Liver (tissue), 9 donors: ENCODE results near the gene PASK. TPM values are rescaled to one million over a fixed set of nuclear protein-coding genes. Genes with fewer than 3 reads are reported as not detected.
A peak's percentile ranks its signal among the peaks of the same experiment; 100 is the strongest.
"Not testable (repeated sequence)": the region's sequence is repeated elsewhere in the genome, so short reads cannot be mapped to it uniquely, and the experiment has no call there.

Experiments
- DNase-seq: peaks from one replicate; pipeline ENCODE4 v3.0.0-alpha.2; 2017; ENCODE audit warnings: low spot score
- H3K27ac ChIP-seq, 2 donors: one replicate each; pipeline ENCODE4 v1.7.0; 2013; ENCODE audit warnings: inconsistent platforms in 2 of 2, low read length in 2 of 2, control low read depth in 1 of 2, low read depth in 1 of 2, mild to moderate bottlenecking in 1 of 2
- H3K27me3 ChIP-seq, 4 donors: one replicate each; pipeline versions ENCODE4 v1.6.1 to v1.7.0; 2013; ENCODE audit warnings: low read length in 3 of 4, inconsistent platforms in 1 of 4, mild to moderate bottlenecking in 1 of 4, moderate library complexity in 1 of 4; ENCODE audit not compliant: control insufficient read depth in 4 of 4, insufficient read depth in 4 of 4
- H3K36me3 ChIP-seq, 4 donors: one replicate each; pipeline versions ENCODE4 v1.6.1 to v1.7.0; 2013; ENCODE audit warnings: low read length in 3 of 4, mild to moderate bottlenecking in 3 of 4, low read depth in 1 of 4, moderate library complexity in 1 of 4; ENCODE audit not compliant: control insufficient read depth in 4 of 4, insufficient read depth in 3 of 4
- H3K4me1 ChIP-seq, 4 donors: one replicate each; pipeline versions ENCODE4 v1.6.1 to v1.7.0; 2013; ENCODE audit warnings: low read length in 3 of 4, mild to moderate bottlenecking in 3 of 4, moderate library complexity in 1 of 4; ENCODE audit not compliant: control insufficient read depth in 4 of 4, insufficient read depth in 4 of 4
- H3K4me3 ChIP-seq, 3 donors: one replicate each; pipeline versions ENCODE4 v1.6.1 to v1.7.0; 2013; ENCODE audit warnings: low read length in 3 of 3, control low read depth in 1 of 3, low read depth in 1 of 3, mild to moderate bottlenecking in 1 of 3
- H3K9ac ChIP-seq, 2 donors: one replicate each; pipeline ENCODE4 v1.7.0; 2013; ENCODE audit warnings: low read length in 2 of 2, mild to moderate bottlenecking in 2 of 2, moderate library complexity in 2 of 2, control low read depth in 1 of 2, low read depth in 1 of 2
- H3K9me3 ChIP-seq, 4 donors: one replicate each; pipeline versions ENCODE4 v1.6.1 to v1.7.0; 2013; ENCODE audit warnings: low read length in 3 of 4; ENCODE audit not compliant: control insufficient read depth in 4 of 4
- CTCF ChIP-seq: fragments of 150-350 bp; IDR thresholded peaks from 2 replicates; pipeline ENCODE4 v1.5.1; 2017; ENCODE audit warnings: improper control_type of control experiment, low read depth, low read length; ENCODE audit not compliant: missing input control
- EGR1 ChIP-seq, 2 donors: IDR thresholded peaks; 2 replicates each; pipeline ENCODE4 v1.6.1; 2016 to 2018; ENCODE audit warnings: antibody characterized with exemption in 2 of 2, low read depth in 2 of 2
- FOXA1 ChIP-seq: IDR thresholded peaks from 2 replicates; pipeline ENCODE4 v1.6.1; 2016; ENCODE audit warnings: antibody characterized with exemption
- FOXA2 ChIP-seq: IDR thresholded peaks from 2 replicates; pipeline ENCODE4 v1.6.1; 2016; ENCODE audit warnings: antibody characterized with exemption
- GABPA ChIP-seq, 2 donors: IDR thresholded peaks in 1 of 2; conservative IDR thresholded peaks in 1 of 2; 2 replicates each; pipeline ENCODE4 v1.6.1; 2016; ENCODE audit warnings: antibody characterized with exemption in 2 of 2, mild to moderate bottlenecking in 1 of 2, moderate library complexity in 1 of 2
- HNF4A ChIP-seq, 2 donors: conservative IDR thresholded peaks; 2 replicates each; pipeline ENCODE4 v1.6.1; 2016; ENCODE audit warnings: antibody characterized with exemption in 2 of 2, mild to moderate bottlenecking in 2 of 2
- JUND ChIP-seq, 2 donors: IDR thresholded peaks; 2 replicates each; pipeline ENCODE4 v1.6.1; 2016; ENCODE audit warnings: antibody characterized with exemption in 2 of 2
- NR2F2 ChIP-seq: IDR thresholded peaks from 2 replicates; pipeline ENCODE4 v1.6.1; 2016; ENCODE audit warnings: antibody characterized with exemption
- RAD21 ChIP-seq, 2 donors: IDR thresholded peaks; 2 replicates each; pipeline ENCODE4 v1.6.1; 2016; ENCODE audit warnings: antibody characterized with exemption in 2 of 2, mild to moderate bottlenecking in 2 of 2
- REST ChIP-seq: IDR thresholded peaks from 2 replicates; pipeline ENCODE4 v1.6.1; 2016; ENCODE audit warnings: antibody characterized with exemption, mild to moderate bottlenecking
- RXRA ChIP-seq, 2 donors: IDR thresholded peaks; 2 replicates each; pipeline ENCODE4 v1.6.1; 2017 to 2018; ENCODE audit warnings: antibody characterized with exemption in 2 of 2, mild to moderate bottlenecking in 1 of 2
- SP1 ChIP-seq: IDR thresholded peaks from 2 replicates; pipeline ENCODE4 v1.6.1; 2018; ENCODE audit warnings: antibody characterized with exemption, mild to moderate bottlenecking
- TAF1 ChIP-seq: conservative IDR thresholded peaks from 2 replicates; pipeline ENCODE4 v1.6.1; 2016; ENCODE audit warnings: antibody characterized with exemption, mild to moderate bottlenecking
- YY1 ChIP-seq: IDR thresholded peaks from 2 replicates; pipeline ENCODE4 v1.6.1; 2016; ENCODE audit warnings: antibody characterized with exemption, mild to moderate bottlenecking
- ZBTB33 ChIP-seq: IDR thresholded peaks from 2 replicates; pipeline ENCODE4 v1.6.1; 2016; ENCODE audit warnings: antibody characterized with exemption
- WGBS: extraction: QIAGEN DNeasy Blood & Tissue Kit; methylation state at CpG from one replicate; pipeline ENCODE4 v1.1.7; 2013; 5-methylcytosine and 5-hydroxymethylcytosine counted together
- polyA plus RNA-seq, 2 donors: library from polyadenylated mRNA; stranded (reverse) in 1 of 2; unstranded in 1 of 2; fragments of 200-250 nt in 1 of 2; fragments of >200 nt in 1 of 2; fragmentation: Nextera tagmentation in 1 of 2; extraction: Ambion mirVana in 1 of 2; gene quantifications; one replicate each; pipeline versions ENCODE4 v1.2.1 to v1.2.3, GENCODE V29; 2013 to 2015
- total RNA-seq, 2 donors: library from RNA; depleted of rRNA; stranded (reverse); fragments of >200 nt; gene quantifications; one replicate each; pipeline ENCODE4 v1.2.3, GENCODE V29; 2014
- donor health status: healthy.
- donor health status: healthy.
- donor health status: healthy.
- donor health status: healthy.
- donor health status: healthy.

PASK gene
- total and polyA plus RNA-seq, 4 donors, result 0.96 to 8.8 (median 2.9) TPM

GRCh38 chr2:241093133-241093781, 56.0 kb downstream of the PASK start:
- not testable (repeated sequence) for H3K9me3 ChIP-seq, H3K27ac ChIP-seq, H3K27me3 ChIP-seq, DNase-seq, H3K9ac ChIP-seq, H3K4me3 ChIP-seq
- peak; percentile 24 to 65 for TF ChIP-seq HNF4A (conservative IDR thresholded peaks at IDR 0.05)
- peak in 1 of 2 donors; percentile 25 for TF ChIP-seq RXRA (IDR thresholded peaks at IDR 0.05)
- TF ChIP-seq FOXA1, result peak; percentile 87
- TF ChIP-seq RAD21 (IDR thresholded peaks at IDR 0.05), result peak in 1 of 2 donors; percentile 18
- TF ChIP-seq SP1, result peak; percentile 65
- TF ChIP-seq FOXA2, result peak; percentile 93
- TF ChIP-seq JUND (IDR thresholded peaks at IDR 0.05), result peak in 1 of 2 donors; percentile 20
- WGBS, result 47% methylated on average over 10 of the region's 10 CpGs
- Histone ChIP-seq H3K36me3 (peaks cover 6 to 48% (median 34%) of the 10 kb centered on the region in 4 donors), H3K4me1 (peaks cover 11 to 28% (median 23%) of the 10 kb centered on the region in 4 donors)

DNA sequence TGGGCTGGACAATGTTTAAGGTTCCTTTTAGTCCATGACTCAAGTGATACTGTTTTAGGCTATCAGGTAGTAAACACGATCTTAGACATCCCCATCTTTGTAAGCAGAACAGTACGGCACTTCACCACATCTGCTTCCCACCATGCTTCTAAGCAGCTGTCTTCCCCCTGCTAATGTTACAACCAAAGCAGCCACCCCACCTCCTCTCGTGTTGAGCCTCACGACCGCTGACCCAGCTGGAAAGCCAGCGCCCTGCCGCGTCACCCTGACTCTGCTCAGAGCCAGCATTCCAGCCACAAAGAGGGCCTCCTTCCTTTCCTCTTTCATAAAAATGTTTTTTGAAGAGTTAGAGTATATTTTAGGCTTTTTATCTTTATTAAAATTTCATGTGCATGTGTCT, 56.6 kb downstream of the PASK start:
- TF ChIP-seq JUND (IDR thresholded peaks at IDR 0.05) (no peak), REST (no peak), YY1 (no peak), CTCF (no peak), EGR1 (IDR thresholded peaks at IDR 0.05; ENCODE audit: low read depth in 2 of 2) (no peak), GABPA (IDR thresholded peaks at IDR 0.05 in 1 of 2, conservative IDR thresholded peaks at IDR 0.05 in 1 of 2) (no peak), RXRA (IDR thresholded peaks at IDR 0.05) (no peak), FOXA1 (no peak), TAF1 (no peak), ZBTB33 (no peak), SP1 (no peak), NR2F2 (no peak), FOXA2 (no peak), RAD21 (IDR thresholded peaks at IDR 0.05) (no peak)
- H3K4me3 ChIP-seq, result no peak overlapping the region
- 80% methylated on average over 8 of the region's 8 CpGs for WGBS

More for the DNA sequence above, 56.6 kb downstream of the PASK start:
- Histone ChIP-seq H3K4me1 (peaks cover 11 to 28% (median 23%) of the 10 kb centered on the region in 4 donors), H3K9me3 (no peaks in the 10 kb centered on the region), H3K9ac (no peak overlapping the region), H3K27ac (no peak overlapping the region), H3K27me3 (no peaks in the 10 kb centered on the region), H3K36me3 (peaks cover 9 to 54% (median 39%) of the 10 kb centered on the region in 4 donors)
- no peak for DNase-seq
